ENCODE results near the gene CRX.

- TF ChIP-seq TAF1 (IDR thresholded peaks at IDR 0.05; ENCODE audit: borderline replicate concordance, low read depth, low read length) (no peak), POLR2AphosphoS5 (IDR thresholded peaks at IDR 0.05; ENCODE audit: low read depth, low read length) (no peak)
Measured at GRCh38 chr19:47794526-47794925, 27.2 kb upstream of the CRX start.

Data from GM12892 (cell line).